HFFc6 (cell line): ENCODE data around the gene CMKLR1. TPM values are rescaled to one million over a fixed set of nuclear protein-coding genes. Genes with fewer than 3 reads are reported as not detected.

Source experiments
- DNase-seq: peaks from one replicate; pipeline ENCODE4 v3.0.0-alpha.2; 2018
- H3K27ac Mint-ChIP-seq: 2 replicates; pipeline ENCODE4 v1.8.0; 2020; ENCODE audit warnings: mild to moderate bottlenecking, mixed read lengths
- H3K27me3 Mint-ChIP-seq: 2 replicates; pipeline ENCODE4 v1.8.0; 2021; ENCODE audit warnings: mild to moderate bottlenecking, moderate library complexity, mixed read lengths; ENCODE audit not compliant: insufficient read depth
- H3K36me3 Mint-ChIP-seq: 2 replicates; pipeline ENCODE4 v1.8.0; 2021; ENCODE audit warnings: low read depth, mixed read lengths
- H3K4me1 Mint-ChIP-seq: 2 replicates; pipeline ENCODE4 v1.8.0; 2020; ENCODE audit warnings: low read depth, mixed read lengths
- H3K4me3 Mint-ChIP-seq: 2 replicates; pipeline ENCODE4 v1.8.0; 2020; ENCODE audit warnings: mild to moderate bottlenecking, moderate library complexity, mixed read lengths
- H3K9me3 Mint-ChIP-seq: 2 replicates; pipeline ENCODE4 v1.8.0; 2020; ENCODE audit warnings: mild to moderate bottlenecking, mixed read lengths
- CTCF ChIP-seq: fragments of 200-600 bp; sonication (generic); IDR thresholded peaks from 2 replicates; pipeline ENCODE4 v1.5.0; 2021; ENCODE audit warnings: antibody characterized with exemption, mild to moderate bottlenecking
- total RNA-seq, 6 experiments: library from RNA; stranded (reverse); fragmentation: NEBNext Ultra II Directional; extraction: Animal tissue kit (Norgen Biotek cat#: 25700); gene quantifications; 2 replicates in 1 of 6; 3 replicates in 5 of 6; pipeline ENCODE4 v1.2.3, GENCODE V29; 2021

The CMKLR1 gene
- total RNA-seq, 6 experiments from 2014 or later: not detected

GRCh38 chr12:108285016-108285415, 54.1 kb downstream of the CMKLR1 start:
- Mint-ChIP-seq H3K36me3 (no peaks in the 10 kb centered on the region), H3K4me1 (no peaks in the 10 kb centered on the region), H3K9me3 (peaks cover 47% of the 10 kb centered on the region), H3K27ac (no peak overlapping the region), H3K27me3 (no peaks in the 10 kb centered on the region; the same call in 1 of the 2 replicates), H3K4me3 (no peak overlapping the region)
- DNase-seq: no peak
- no peak for TF ChIP-seq CTCF

GRCh38 chr12:108284163-108284562, 54.9 kb downstream of the CMKLR1 start:
- H3K27ac Mint-ChIP-seq: no peak overlapping the region
- no peak overlapping the region for H3K4me3 Mint-ChIP-seq
- no peak for DNase-seq
- no peak for TF ChIP-seq CTCF
- no peaks in the 10 kb centered on the region for H3K4me1 Mint-ChIP-seq
- no peaks in the 10 kb centered on the region for H3K36me3 Mint-ChIP-seq
- no peaks in the 10 kb centered on the region; the same call in 1 of the 2 replicates for H3K27me3 Mint-ChIP-seq
- peaks cover 50% of the 10 kb centered on the region for H3K9me3 Mint-ChIP-seq

GRCh38 chr12:108282676-108283075, 56.4 kb downstream of the CMKLR1 start:
- no peak for TF ChIP-seq CTCF
- no peaks in the 10 kb centered on the region; the same call in 1 of the 2 replicates for H3K27me3 Mint-ChIP-seq
- H3K9me3 Mint-ChIP-seq: peaks cover 46% of the 10 kb centered on the region
- no peaks in the 10 kb centered on the region for H3K36me3 Mint-ChIP-seq
- no peak overlapping the region for H3K27ac Mint-ChIP-seq
- no peak for DNase-seq
- H3K4me1 Mint-ChIP-seq: no peaks in the 10 kb centered on the region
- no peak overlapping the region for H3K4me3 Mint-ChIP-seq

GRCh38 chr12:108282160-108282559, 57.0 kb downstream of the CMKLR1 start:
- TF ChIP-seq CTCF: no peak
- no peak for DNase-seq
- H3K9me3 Mint-ChIP-seq: peaks cover 43% of the 10 kb centered on the region
- H3K4me3 Mint-ChIP-seq: no peak overlapping the region
- no peaks in the 10 kb centered on the region; the same call in 1 of the 2 replicates for H3K27me3 Mint-ChIP-seq
- no peak overlapping the region for H3K27ac Mint-ChIP-seq
- no peaks in the 10 kb centered on the region for H3K36me3 Mint-ChIP-seq
- no peaks in the 10 kb centered on the region for H3K4me1 Mint-ChIP-seq

- Mint-ChIP-seq H3K4me1 (no peaks in the 10 kb centered on the region), H3K4me3 (no peak overlapping the region), H3K36me3 (no peaks in the 10 kb centered on the region), H3K27ac (no peak overlapping the region), H3K27me3 (no peaks in the 10 kb centered on the region; the same call in 1 of the 2 replicates), H3K9me3 (peaks cover 42% of the 10 kb centered on the region)
- no peak for DNase-seq
- no peak for TF ChIP-seq CTCF
These were observed 61.5 kb downstream of the CMKLR1 start for GRCh38 chr12:108277613-108278012.

- no peak for DNase-seq
- no peak overlapping the region for H3K4me3 Mint-ChIP-seq
- no peak for TF ChIP-seq CTCF
- H3K27me3 Mint-ChIP-seq: no peaks in the 10 kb centered on the region; the same call in 1 of the 2 replicates
- no peak overlapping the region for H3K27ac Mint-ChIP-seq
- peaks cover 53% of the 10 kb centered on the region for H3K9me3 Mint-ChIP-seq
- H3K4me1 Mint-ChIP-seq: no peaks in the 10 kb centered on the region
- no peaks in the 10 kb centered on the region for H3K36me3 Mint-ChIP-seq
These were observed 65.9 kb downstream of the CMKLR1 start for GRCh38 chr12:108273217-108273616.
